Measurements from ENCODE around the gene SLC25A18. TPM values are rescaled to one million over a fixed set of nuclear protein-coding genes. Genes with fewer than 3 reads are reported as not detected.

SLC25A18 gene
- total and polyA plus RNA-seq, 8 donors, result 0.70 to 3.1 (median 1.8) TPM; not detected in 1

GRCh38 chr22:17597217-17597616 is 33.9 kb downstream of the SLC25A18 start:
- Histone ChIP-seq H3K36me3 (peaks cover 88 to 97% (median 92%) of the 10 kb centered on the region in 4 donors), H3K27ac (no peak overlapping the region), H3K27me3 (no peaks in the 10 kb centered on the region), H3K4me1 (peaks cover 0 to 6% (median 0%) of the 10 kb centered on the region in 4 donors), H3K4me3 (no peak overlapping the region), H3K9me3 (no peaks in the 10 kb centered on the region)
- no peak for TF ChIP-seq EP300 (IDR thresholded peaks at IDR 0.05)
- no peak for TF ChIP-seq CTCF (IDR thresholded peaks at IDR 0.05)
- no peak for TF ChIP-seq POLR2A (IDR thresholded peaks at IDR 0.05)
- no peak for TF ChIP-seq POLR2AphosphoS5 (IDR thresholded peaks at IDR 0.05)
- WGBS, 5 donors, result 93 to 100% (median 96%) methylated on average over 2 of the region's 2 CpGs
- intact Hi-C loops (cut with DNase I; ENCODE audit: low total_unique reads), result no loop called here
- no peak for DNase-seq

GRCh38 chr22:17598318-17598717 is 35.0 kb downstream of the SLC25A18 start:
- Histone ChIP-seq H3K9me3 (no peaks in the 10 kb centered on the region), H3K27ac (no peak overlapping the region), H3K4me1 (peaks cover 0 to 6% (median 0%) of the 10 kb centered on the region in 4 donors), H3K27me3 (no peaks in the 10 kb centered on the region), H3K4me3 (no peak overlapping the region), H3K36me3 (peaks cover 77 to 97% (median 87%) of the 10 kb centered on the region in 4 donors)
- intact Hi-C loops (cut with DNase I; ENCODE audit: low total_unique reads), result no loop called here
- TF ChIP-seq POLR2AphosphoS5 (IDR thresholded peaks at IDR 0.05) (no peak), CTCF (IDR thresholded peaks at IDR 0.05) (no peak), POLR2A (IDR thresholded peaks at IDR 0.05) (no peak), EP300 (IDR thresholded peaks at IDR 0.05) (no peak)
- DNase-seq, result no peak
- 95 to 97% (median 97%) methylated on average over 4 of the region's 4 CpGs for WGBS, 5 donors

- Histone ChIP-seq H3K36me3 (peaks cover 51 to 87% (median 75%) of the 10 kb centered on the region in 4 donors), H3K4me1 (peaks cover 0 to 10% (median 0%) of the 10 kb centered on the region in 4 donors), H3K27ac (peak overlapping the region in 2 of 5 donors; percentile 4 to 6), H3K9me3 (no peaks in the 10 kb centered on the region), H3K4me3 (no peak overlapping the region), H3K27me3 (no peaks in the 10 kb centered on the region)
- 42 to 61% (median 47%) methylated on average over 3 of the region's 3 CpGs for WGBS, 5 donors
- TF ChIP-seq EP300 (IDR thresholded peaks at IDR 0.05), result no peak
- TF ChIP-seq CTCF (IDR thresholded peaks at IDR 0.05), result no peak
- TF ChIP-seq POLR2A (IDR thresholded peaks at IDR 0.05), result no peak
- TF ChIP-seq POLR2AphosphoS5 (IDR thresholded peaks at IDR 0.05), result no peak
- DNase-seq, result no peak
- intact Hi-C loops (cut with DNase I; ENCODE audit: low total_unique reads), result no loop called here
Measured at GRCh38 chr22:17601031-17601430, 37.7 kb downstream of the SLC25A18 start.

- TF ChIP-seq POLR2A (IDR thresholded peaks at IDR 0.05) (no peak), POLR2AphosphoS5 (IDR thresholded peaks at IDR 0.05) (no peak), CTCF (IDR thresholded peaks at IDR 0.05) (no peak), EP300 (IDR thresholded peaks at IDR 0.05) (no peak)
- 85 to 92% (median 90%) methylated on average over 4 of the region's 4 CpGs for WGBS, 5 donors
- intact Hi-C loops (cut with DNase I; ENCODE audit: low total_unique reads), result no loop called here
Measured at GRCh38 chr22:17603668-17604067, 40.4 kb downstream of the SLC25A18 start.

More at GRCh38 chr22:17603668-17604067, 40.4 kb downstream of the SLC25A18 start:
- no peak for DNase-seq
- Histone ChIP-seq H3K4me1 (peaks cover 0 to 25% (median 4%) of the 10 kb centered on the region in 4 donors), H3K36me3 (peaks cover 24 to 87% (median 69%) of the 10 kb centered on the region in 4 donors), H3K9me3 (no peaks in the 10 kb centered on the region), H3K27ac (no peak overlapping the region), H3K27me3 (no peaks in the 10 kb centered on the region), H3K4me3 (no peak overlapping the region)

Measured in stomach (tissue), 9 donors.